GM18499 (cell line): ENCODE data around the gene LINGO4.

ENCODE experiments used
- ATAC-seq: cut with Tn5 transposase; IDR thresholded peaks from one replicate; pipeline ENCODE4 v1.9.1; 2021; ENCODE audit warnings: moderate number of reproducible peaks; ENCODE audit not compliant: insufficient read depth, unreplicated experiment

Gene LINGO4

DNA sequence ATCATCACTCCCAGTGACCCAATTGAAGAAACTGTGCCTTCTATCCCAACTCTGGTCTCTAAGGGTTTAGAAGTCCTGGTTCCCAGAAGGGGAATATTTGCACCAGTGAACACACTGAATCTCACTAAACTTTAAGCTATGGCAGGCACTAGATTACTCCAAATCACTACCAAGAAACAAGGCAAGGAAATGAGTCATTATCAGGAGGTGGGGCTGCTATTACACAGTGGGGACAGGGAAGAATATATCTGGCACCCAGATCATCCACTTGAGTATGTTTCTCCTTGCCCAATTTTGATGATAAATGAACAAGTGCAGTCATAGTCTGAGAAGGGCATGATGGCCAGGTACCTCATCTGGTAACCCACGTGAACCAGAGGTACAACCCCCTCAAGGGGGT, 48.9 kb downstream of the LINGO4 start:
- no peak for ATAC-seq
